Neural crest cell (in vitro differentiated cells): ENCODE measurements around the gene CYP3A5. TPM values are rescaled to one million over a fixed set of nuclear protein-coding genes. Genes with fewer than 3 reads are reported as not detected.

Experiments used
- DNase-seq: peaks from one replicate; pipeline ENCODE4 v3.0.0; 2021; ENCODE audit warnings: low read depth, mixed read lengths, low spot score
- H3K27ac Mint-ChIP-seq: one replicate; pipeline ENCODE4 v1.8.0; 2021; ENCODE audit warnings: mild to moderate bottlenecking, mixed read lengths; ENCODE audit not compliant: unreplicated experiment
- H3K27me3 Mint-ChIP-seq: 2 replicates; pipeline ENCODE4 v1.8.0; 2021; ENCODE audit warnings: low read depth, mild to moderate bottlenecking, mixed read lengths
- H3K36me3 Mint-ChIP-seq: 2 replicates; pipeline ENCODE4 v1.8.0; 2021; ENCODE audit warnings: low read depth, mild to moderate bottlenecking, mixed read lengths
- H3K4me1 Mint-ChIP-seq: 2 replicates; pipeline ENCODE4 v1.8.0; 2021; ENCODE audit warnings: mixed read lengths
- H3K4me3 Mint-ChIP-seq: one replicate; pipeline ENCODE4 v1.8.0; 2021; ENCODE audit warnings: mild to moderate bottlenecking, mixed read lengths
- H3K9me3 Mint-ChIP-seq: 2 replicates; pipeline ENCODE4 v1.8.0; 2021; ENCODE audit warnings: mixed read lengths
- total RNA-seq: library from RNA; stranded (reverse); gene quantifications from 2 replicates; pipeline ENCODE4 v1.2.1, GENCODE V29; 2021
- TF ChIP-seq, protein P1 (sequence below): fragments of 200-600 bp; sonication (generic); conservative IDR thresholded peaks from 2 replicates; pipeline ENCODE4 v1.5.0; 2021; ENCODE audit warnings: antibody characterized with exemption, mild to moderate bottlenecking

CYP3A5 gene
- total RNA-seq, 1 donor from 2014 or later, result not detected

- no peak overlapping the region for H3K4me3 Mint-ChIP-seq
- H3K27ac Mint-ChIP-seq, result no peak overlapping the region
- H3K27me3 Mint-ChIP-seq, result no peaks in the 10 kb centered on the region
- H3K4me1 Mint-ChIP-seq, result no peaks in the 10 kb centered on the region
- DNase-seq, result no peak
- TF ChIP-seq, protein P1, sequence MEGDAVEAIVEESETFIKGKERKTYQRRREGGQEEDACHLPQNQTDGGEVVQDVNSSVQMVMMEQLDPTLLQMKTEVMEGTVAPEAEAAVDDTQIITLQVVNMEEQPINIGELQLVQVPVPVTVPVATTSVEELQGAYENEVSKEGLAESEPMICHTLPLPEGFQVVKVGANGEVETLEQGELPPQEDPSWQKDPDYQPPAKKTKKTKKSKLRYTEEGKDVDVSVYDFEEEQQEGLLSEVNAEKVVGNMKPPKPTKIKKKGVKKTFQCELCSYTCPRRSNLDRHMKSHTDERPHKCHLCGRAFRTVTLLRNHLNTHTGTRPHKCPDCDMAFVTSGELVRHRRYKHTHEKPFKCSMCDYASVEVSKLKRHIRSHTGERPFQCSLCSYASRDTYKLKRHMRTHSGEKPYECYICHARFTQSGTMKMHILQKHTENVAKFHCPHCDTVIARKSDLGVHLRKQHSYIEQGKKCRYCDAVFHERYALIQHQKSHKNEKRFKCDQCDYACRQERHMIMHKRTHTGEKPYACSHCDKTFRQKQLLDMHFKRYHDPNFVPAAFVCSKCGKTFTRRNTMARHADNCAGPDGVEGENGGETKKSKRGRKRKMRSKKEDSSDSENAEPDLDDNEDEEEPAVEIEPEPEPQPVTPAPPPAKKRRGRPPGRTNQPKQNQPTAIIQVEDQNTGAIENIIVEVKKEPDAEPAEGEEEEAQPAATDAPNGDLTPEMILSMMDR, result no peak
- H3K36me3 Mint-ChIP-seq, result peaks cover 18% of the 10 kb centered on the region
- H3K9me3 Mint-ChIP-seq, result no peaks in the 10 kb centered on the region
Observed at GRCh38 chr7:99627513-99627912, 52.3 kb downstream of the CYP3A5 start.

DNA sequence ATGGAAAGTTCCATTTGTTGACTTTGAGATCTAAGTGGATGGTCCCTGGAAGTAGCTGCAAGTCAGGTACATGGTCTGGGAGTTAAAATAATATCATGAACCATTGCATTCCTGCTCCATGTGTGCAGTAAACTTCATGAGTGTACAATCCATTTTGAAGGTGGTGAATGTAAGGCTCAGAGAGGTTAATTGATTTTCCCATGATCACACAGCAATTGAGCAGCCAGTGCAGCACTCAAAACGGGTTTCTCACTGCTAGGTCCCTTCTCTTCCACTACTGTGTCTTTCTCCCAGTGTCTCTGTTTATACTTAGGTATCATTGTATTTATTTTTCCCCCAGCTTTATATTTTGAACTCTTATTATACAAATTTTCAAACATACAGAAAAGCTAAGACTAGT is 53.1 kb downstream of the CYP3A5 start:
- Mint-ChIP-seq H3K4me3 (no peak overlapping the region), H3K27me3 (no peaks in the 10 kb centered on the region), H3K36me3 (peaks cover 18% of the 10 kb centered on the region), H3K4me1 (no peaks in the 10 kb centered on the region), H3K27ac (no peak overlapping the region), H3K9me3 (no peaks in the 10 kb centered on the region)
- TF ChIP-seq, protein P1, result no peak
- no peak for DNase-seq

GRCh38 chr7:99625961-99626360 is 53.8 kb downstream of the CYP3A5 start:
- no peaks in the 10 kb centered on the region for H3K9me3 Mint-ChIP-seq
- H3K4me3 Mint-ChIP-seq, result no peak overlapping the region
- H3K27ac Mint-ChIP-seq, result no peak overlapping the region
- no peaks in the 10 kb centered on the region for H3K27me3 Mint-ChIP-seq
- peaks cover 21% of the 10 kb centered on the region for H3K36me3 Mint-ChIP-seq
- no peaks in the 10 kb centered on the region for H3K4me1 Mint-ChIP-seq
- TF ChIP-seq, protein P1, result no peak
- no peak for DNase-seq

DNA sequence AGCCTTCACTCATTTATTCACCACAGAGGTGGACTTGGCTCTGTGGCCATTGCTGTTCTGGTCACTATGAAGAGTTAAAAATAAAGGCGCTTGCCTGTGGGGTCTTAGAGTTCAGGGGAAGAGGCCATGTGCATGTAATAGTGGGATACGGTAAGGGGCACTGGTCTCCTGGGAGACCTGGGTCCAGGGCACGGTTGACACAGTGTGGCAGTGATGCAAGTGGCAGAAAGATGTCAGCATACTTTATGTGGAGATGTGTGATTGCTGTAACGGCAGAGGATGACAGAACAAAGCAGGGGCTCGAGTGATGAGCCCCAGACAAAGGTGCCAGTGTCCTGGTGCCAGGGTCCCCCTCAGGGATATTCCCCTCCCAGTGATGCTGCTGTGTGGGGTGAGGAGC is 54.5 kb downstream of the CYP3A5 start:
- H3K4me1 Mint-ChIP-seq, result no peaks in the 10 kb centered on the region
- H3K27ac Mint-ChIP-seq, result no peak overlapping the region
- TF ChIP-seq, protein P1, result no peak
- H3K4me3 Mint-ChIP-seq, result no peak overlapping the region
- no peaks in the 10 kb centered on the region for H3K9me3 Mint-ChIP-seq
- peaks cover 21% of the 10 kb centered on the region for H3K36me3 Mint-ChIP-seq
- no peak for DNase-seq
- no peaks in the 10 kb centered on the region for H3K27me3 Mint-ChIP-seq

DNA sequence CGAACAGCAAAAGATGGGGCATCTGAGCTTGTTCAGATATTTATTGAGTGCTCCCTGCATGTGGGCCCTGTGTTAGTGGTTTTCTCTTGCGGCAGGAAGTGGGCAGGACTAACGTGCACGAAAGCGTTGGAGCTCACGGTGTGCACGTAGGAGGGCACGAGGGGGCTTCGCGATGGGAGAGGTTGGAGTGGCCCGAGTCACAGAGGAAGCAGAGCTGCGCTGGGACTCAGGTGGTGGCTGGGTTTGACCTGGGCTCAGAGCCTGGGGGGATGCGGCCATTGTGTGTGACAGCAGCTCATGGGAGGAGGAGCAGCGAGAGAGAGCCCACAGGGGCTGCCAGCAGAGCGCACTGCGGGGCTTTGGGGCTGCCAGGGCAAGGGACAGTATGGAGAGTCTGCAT is 55.3 kb downstream of the CYP3A5 start:
- no peaks in the 10 kb centered on the region for H3K4me1 Mint-ChIP-seq
- TF ChIP-seq, protein P1, result no peak
- no peak overlapping the region for H3K27ac Mint-ChIP-seq
- DNase-seq, result no peak
- H3K9me3 Mint-ChIP-seq, result no peaks in the 10 kb centered on the region
- peaks cover 21% of the 10 kb centered on the region for H3K36me3 Mint-ChIP-seq
- no peak overlapping the region for H3K4me3 Mint-ChIP-seq
- H3K27me3 Mint-ChIP-seq, result no peaks in the 10 kb centered on the region
